ENCODE data around the gene TMEM51.

DNA sequence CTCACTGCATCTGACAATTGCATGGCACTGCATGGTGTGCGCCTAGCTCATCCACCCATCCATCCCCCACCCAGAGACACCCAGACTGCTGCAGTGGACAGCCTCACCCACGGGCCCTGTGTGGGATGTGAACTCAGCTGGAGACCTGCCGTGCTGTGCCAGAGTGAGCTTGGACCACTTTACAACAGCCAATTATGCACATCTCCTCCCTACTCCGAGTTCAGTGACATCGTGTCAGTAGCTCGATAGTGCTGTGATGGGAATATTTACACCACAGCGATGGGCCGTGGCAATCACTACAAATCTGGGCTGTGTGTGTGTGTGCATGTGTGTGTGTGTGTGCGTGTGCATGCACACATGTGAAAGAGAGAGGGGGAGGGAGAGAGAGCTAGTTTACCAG is 42.5 kb downstream of the TMEM51 start:
- TF ChIP-seq, protein P1, sequence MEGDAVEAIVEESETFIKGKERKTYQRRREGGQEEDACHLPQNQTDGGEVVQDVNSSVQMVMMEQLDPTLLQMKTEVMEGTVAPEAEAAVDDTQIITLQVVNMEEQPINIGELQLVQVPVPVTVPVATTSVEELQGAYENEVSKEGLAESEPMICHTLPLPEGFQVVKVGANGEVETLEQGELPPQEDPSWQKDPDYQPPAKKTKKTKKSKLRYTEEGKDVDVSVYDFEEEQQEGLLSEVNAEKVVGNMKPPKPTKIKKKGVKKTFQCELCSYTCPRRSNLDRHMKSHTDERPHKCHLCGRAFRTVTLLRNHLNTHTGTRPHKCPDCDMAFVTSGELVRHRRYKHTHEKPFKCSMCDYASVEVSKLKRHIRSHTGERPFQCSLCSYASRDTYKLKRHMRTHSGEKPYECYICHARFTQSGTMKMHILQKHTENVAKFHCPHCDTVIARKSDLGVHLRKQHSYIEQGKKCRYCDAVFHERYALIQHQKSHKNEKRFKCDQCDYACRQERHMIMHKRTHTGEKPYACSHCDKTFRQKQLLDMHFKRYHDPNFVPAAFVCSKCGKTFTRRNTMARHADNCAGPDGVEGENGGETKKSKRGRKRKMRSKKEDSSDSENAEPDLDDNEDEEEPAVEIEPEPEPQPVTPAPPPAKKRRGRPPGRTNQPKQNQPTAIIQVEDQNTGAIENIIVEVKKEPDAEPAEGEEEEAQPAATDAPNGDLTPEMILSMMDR (IDR thresholded peaks at IDR 0.05; ENCODE audit: insufficient read depth, low read depth, low read length): no peak
- TF ChIP-seq EZH2 (IDR thresholded peaks at IDR 0.05; ENCODE audit: insufficient read depth, low read length): no peak

Data from astrocyte (in vitro differentiated cells and primary cell).